ENCODE results near the gene IL10.

The IL10 gene

DNA sequence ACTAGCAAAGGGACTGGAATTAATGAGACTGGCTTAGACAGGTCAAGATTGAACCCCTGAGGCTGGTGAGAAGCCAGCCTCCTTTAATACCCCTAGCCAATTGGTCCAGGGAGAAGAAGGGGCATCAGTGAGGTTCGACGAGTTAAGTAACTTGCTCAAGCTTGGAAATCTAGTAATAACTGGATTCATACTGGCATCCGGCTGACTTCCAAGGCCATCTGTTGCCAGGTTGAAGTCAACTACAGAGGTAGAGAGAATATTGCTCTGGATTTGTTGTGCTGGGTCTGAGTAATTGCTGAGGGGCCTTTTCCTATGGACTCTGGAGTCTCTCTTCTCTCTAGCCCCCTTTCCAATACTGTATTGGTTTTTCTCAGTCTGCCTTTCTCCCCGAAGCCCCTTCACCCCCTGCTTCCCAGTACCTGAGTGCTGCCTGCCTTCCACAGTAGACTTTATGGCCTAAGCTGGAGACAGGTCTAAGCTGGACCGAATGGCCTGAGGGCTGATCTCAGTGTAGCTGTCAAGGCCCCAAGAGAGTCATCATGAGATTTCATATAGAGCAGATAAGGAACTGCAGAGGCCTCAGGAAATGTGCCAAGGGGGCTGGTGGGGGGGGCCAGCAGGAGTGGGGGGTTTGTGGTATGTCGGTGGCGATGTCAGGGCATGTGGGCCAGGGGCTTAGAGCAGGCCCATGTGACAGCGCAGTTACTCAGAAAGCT is 44.2 kb downstream of the IL10 start:
- H3K4me3 ChIP-seq: no peak overlapping the region
- TF ChIP-seq EZH2 (IDR thresholded peaks at IDR 0.05): no peak
- TF ChIP-seq POLR2AphosphoS5 (IDR thresholded peaks at IDR 0.05; ENCODE audit: borderline replicate concordance, low read depth, low read length): no peak
- no peak for TF ChIP-seq FOXP2 (optimal IDR thresholded peaks at IDR 0.05; ENCODE audit: control extremely low read depth, extremely low read length, insufficient read depth)

DNA sequence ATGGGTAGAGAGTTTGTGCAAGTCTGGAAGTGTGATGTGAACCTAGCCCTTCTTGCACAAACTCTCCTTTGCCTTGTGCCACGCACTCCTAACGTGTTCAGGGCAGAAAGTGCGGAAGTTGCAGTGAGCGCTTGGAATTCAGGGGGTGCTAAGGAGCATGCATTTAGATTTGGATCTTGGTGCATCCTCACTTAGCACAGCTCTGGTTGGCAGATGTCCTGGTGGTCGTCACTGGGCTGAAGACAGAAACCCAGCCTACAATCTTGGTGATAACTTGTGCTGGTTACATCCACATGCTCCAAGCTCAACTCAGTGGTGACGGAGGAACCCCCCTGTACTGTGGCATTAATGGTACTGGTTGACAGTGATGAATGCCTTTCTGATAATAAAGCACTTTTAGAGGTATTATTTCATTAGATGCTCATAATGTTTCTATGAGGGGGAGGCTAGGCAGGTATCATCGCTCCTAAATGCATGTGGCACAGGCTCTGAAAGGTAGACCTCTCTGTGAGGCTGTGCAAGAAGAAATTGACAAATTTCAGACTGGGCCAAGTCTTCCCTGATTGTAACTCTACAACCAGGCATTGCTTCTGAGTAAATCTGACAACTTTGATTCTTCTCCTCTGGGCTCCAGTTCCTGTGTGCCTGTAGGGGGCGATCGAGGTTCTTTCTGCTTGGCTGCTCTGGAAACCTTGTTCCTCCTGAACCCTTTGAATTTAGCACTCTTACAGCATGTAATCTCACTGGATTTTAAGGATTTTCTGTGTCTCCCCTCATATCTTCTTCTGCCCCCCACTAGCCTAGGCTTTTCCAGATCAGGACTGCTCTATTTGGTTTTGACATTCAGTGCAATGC is 47.0 kb downstream of the IL10 start:
- TF ChIP-seq EZH2 (IDR thresholded peaks at IDR 0.05) (no peak), POLR2AphosphoS5 (IDR thresholded peaks at IDR 0.05; ENCODE audit: borderline replicate concordance, low read depth, low read length) (no peak), FOXP2 (optimal IDR thresholded peaks at IDR 0.05; ENCODE audit: control extremely low read depth, extremely low read length, insufficient read depth) (no peak)
- no peak for DNase-seq (ENCODE audit: low read depth, low spot score)
- Histone ChIP-seq H3K9me3 (ENCODE audit: low read depth, low read length) (no peaks in the 10 kb centered on the region), H3K9ac (ENCODE audit: insufficient read length) (no peak overlapping the region), H3K36me3 (ENCODE audit: insufficient read depth, low read length) (no peaks in the 10 kb centered on the region), H3K4me3 (no peak overlapping the region), H3K27ac (no peak overlapping the region)

More for the DNA sequence above, 44.2 kb downstream of the IL10 start:
- Histone ChIP-seq H3K36me3 (ENCODE audit: insufficient read depth, low read length) (no peaks in the 10 kb centered on the region; the same call in 1 of the 2 replicates), H3K9me3 (ENCODE audit: low read depth, low read length) (no peaks in the 10 kb centered on the region), H3K9ac (ENCODE audit: insufficient read length) (no peak overlapping the region), H3K27ac (no peak overlapping the region)
- no peak for DNase-seq (ENCODE audit: low read depth, low spot score)

DNA sequence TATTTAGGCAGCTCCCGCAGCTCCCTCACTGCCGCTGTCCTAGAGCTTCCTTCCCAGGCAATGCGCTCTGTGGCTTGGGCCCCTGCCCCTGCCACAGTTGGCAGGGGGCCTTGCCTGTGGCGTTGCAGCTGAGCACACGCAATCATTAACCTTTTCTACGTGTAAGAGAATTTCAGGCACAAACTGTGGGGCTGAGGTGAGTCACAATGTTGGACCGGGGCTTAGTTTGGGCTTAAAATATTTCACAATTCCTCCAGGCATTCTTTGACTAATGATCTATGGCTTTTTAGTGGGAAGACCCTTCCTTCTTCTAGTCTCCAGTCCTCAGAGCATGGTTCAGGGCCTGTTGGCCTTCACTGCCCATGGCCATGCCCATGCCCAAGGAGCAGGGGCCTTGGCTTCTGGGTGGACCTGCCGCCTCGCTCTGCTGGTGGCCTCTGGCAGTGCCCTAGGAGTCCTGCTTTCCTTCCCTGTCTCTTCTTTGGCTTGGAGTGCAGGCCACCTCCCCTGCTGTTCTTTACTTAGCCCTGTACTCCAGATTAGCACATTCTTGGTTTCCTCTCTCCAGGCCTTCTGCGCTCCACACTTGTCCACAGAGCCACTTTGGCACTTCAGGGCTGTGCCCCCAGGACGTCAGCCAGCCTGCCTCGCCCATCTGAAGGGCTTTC is 48.4 kb downstream of the IL10 start:
- Histone ChIP-seq H3K27ac (no peak overlapping the region), H3K9ac (ENCODE audit: insufficient read length) (no peak overlapping the region), H3K36me3 (ENCODE audit: insufficient read depth, low read length) (no peaks in the 10 kb centered on the region), H3K4me3 (no peak overlapping the region), H3K9me3 (ENCODE audit: low read depth, low read length) (no peaks in the 10 kb centered on the region)
- DNase-seq (ENCODE audit: low read depth, low spot score): no peak
- TF ChIP-seq FOXP2 (optimal IDR thresholded peaks at IDR 0.05; ENCODE audit: control extremely low read depth, extremely low read length, insufficient read depth) (no peak), POLR2AphosphoS5 (IDR thresholded peaks at IDR 0.05; ENCODE audit: borderline replicate concordance, low read depth, low read length) (no peak), EZH2 (IDR thresholded peaks at IDR 0.05) (no peak)

DNA sequence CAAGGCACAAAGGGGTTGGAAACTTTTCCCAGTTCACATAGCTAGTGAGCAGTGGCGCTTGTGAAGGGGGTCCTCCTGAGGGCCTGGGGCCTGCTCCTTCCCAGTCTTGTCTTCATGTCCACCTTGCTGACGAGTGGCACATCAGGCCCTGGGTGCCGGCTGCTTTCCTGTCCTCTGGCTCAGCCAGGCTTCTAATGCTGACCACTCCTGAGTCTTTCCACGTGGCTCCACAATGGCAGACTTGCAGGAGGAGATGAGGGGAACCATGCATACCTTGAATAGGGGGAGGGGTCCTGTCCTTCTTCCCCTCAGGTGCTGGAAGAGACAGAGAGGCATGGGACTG is 48.9 kb downstream of the IL10 start:
- no peak for TF ChIP-seq POLR2AphosphoS5 (IDR thresholded peaks at IDR 0.05; ENCODE audit: borderline replicate concordance, low read depth, low read length)
- no peak for TF ChIP-seq EZH2 (IDR thresholded peaks at IDR 0.05)
- no peak for TF ChIP-seq FOXP2 (optimal IDR thresholded peaks at IDR 0.05; ENCODE audit: control extremely low read depth, extremely low read length, insufficient read depth)
- Histone ChIP-seq H3K9me3 (ENCODE audit: low read depth, low read length) (no peaks in the 10 kb centered on the region), H3K4me3 (no peak overlapping the region), H3K27ac (no peak overlapping the region), H3K9ac (ENCODE audit: insufficient read length) (no peak overlapping the region), H3K36me3 (ENCODE audit: insufficient read depth, low read length) (no peaks in the 10 kb centered on the region)
- no peak for DNase-seq (ENCODE audit: low read depth, low spot score)

DNA sequence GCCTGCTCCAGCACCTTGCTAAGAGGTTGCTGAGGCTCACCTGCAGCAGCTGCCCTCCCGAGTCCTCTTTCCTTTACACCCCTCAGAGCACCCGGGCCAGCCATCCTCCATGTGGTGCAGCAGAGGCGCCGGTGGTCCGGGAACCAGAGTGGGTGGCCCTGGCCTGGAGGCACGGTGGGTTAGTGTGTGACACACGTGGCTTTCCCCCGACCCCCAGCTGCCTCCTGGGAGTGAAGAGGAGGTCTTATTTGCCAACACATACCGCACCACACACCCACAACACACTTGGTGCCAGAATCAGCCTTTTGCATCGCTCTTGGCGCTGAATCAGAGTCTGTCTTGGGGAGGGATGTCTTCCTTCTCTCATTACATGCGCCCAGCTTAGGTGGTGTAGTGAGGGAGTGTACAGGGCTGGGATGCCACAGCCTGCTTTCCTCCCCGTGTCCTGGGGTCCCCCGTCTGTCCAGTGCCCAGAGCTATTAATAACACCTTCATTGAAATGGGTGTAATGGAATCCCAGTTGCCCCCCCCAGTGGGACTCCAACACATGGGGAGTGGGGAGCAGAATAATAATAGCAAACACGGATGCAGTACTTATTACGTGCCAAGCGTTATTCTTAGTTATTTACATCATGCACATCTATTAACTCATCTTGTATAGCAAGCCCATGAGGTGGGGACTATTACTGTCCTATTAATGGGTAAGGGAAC is 49.4 kb downstream of the IL10 start:
- DNase-seq (ENCODE audit: low read depth, low spot score): no peak
- Histone ChIP-seq H3K27ac (no peak overlapping the region), H3K9me3 (ENCODE audit: low read depth, low read length) (no peaks in the 10 kb centered on the region), H3K36me3 (ENCODE audit: insufficient read depth, low read length) (no peaks in the 10 kb centered on the region), H3K4me3 (no peak overlapping the region), H3K9ac (ENCODE audit: insufficient read length) (no peak overlapping the region)
- TF ChIP-seq EZH2 (IDR thresholded peaks at IDR 0.05) (no peak), POLR2AphosphoS5 (IDR thresholded peaks at IDR 0.05; ENCODE audit: borderline replicate concordance, low read depth, low read length) (no peak), FOXP2 (optimal IDR thresholded peaks at IDR 0.05; ENCODE audit: control extremely low read depth, extremely low read length, insufficient read depth) (no peak)

DNA sequence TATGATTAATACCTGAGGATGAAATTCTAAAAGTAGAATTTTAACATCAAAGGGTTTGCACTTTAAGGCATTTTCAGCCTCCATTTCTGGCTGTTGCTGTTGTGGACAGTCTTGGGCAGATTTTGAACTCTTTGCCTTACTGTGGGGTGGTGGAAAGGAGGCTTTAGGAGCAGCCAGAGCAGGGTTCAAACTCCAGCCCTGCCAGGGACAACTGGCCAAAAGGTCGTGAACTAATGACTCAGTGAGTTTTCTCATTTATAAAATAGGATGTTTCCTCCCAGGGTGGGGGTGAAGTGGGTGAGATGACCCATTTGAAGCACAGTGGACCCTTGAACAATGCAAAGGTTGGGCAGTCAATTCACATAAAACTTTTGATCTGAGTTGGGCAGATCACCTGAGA is 50.8 kb downstream of the IL10 start:
- no peak overlapping the region for H3K4me3 ChIP-seq
- H3K9ac ChIP-seq (ENCODE audit: insufficient read length): no peak overlapping the region
- DNase-seq (ENCODE audit: low read depth, low spot score): no peak
- no peak overlapping the region for H3K27ac ChIP-seq
- no peaks in the 10 kb centered on the region for H3K9me3 ChIP-seq (ENCODE audit: low read depth, low read length)
- no peaks in the 10 kb centered on the region for H3K36me3 ChIP-seq (ENCODE audit: insufficient read depth, low read length)
- TF ChIP-seq FOXP2 (optimal IDR thresholded peaks at IDR 0.05; ENCODE audit: control extremely low read depth, extremely low read length, insufficient read depth) (no peak), EZH2 (IDR thresholded peaks at IDR 0.05) (no peak), POLR2AphosphoS5 (IDR thresholded peaks at IDR 0.05; ENCODE audit: borderline replicate concordance, low read depth, low read length) (no peak)

DNA sequence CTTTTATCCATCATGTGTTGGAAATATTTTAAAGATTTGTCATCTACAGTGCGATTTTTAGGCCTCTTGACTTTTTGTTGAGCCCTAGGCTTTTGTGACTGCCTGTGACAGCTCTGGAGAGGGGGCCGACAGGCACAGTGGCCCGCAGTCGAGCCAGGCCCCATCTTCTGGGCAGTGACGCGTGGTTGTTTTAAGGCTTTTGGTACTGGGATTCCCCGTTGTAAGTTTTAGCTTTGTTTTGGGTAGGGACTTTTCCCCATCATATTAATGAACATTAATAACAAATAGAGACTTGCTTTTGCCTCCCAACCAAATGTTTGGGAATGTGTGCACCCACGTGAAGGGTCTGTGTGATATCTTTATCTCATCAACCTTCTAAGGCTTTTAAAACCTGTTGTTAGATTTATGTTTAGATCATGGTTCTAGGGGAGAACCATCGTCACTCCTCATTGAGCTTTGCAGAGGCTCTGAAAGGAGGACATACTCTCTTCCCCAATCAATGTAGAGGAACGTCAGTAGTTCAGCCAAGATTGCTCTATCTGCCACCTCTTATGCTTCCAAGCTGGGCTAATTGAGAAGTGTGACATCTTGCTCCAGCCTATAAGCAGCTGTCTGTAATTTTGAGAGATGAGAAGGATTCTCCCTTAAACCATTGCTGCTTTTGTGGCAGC is 53.0 kb downstream of the IL10 start:
- Histone ChIP-seq H3K36me3 (ENCODE audit: insufficient read depth, low read length) (no peaks in the 10 kb centered on the region), H3K9ac (ENCODE audit: insufficient read length) (no peak overlapping the region)

More for the DNA sequence above, 53.0 kb downstream of the IL10 start:
- DNase-seq (ENCODE audit: low read depth, low spot score): no peak
- Histone ChIP-seq H3K4me3 (no peak overlapping the region), H3K27ac (no peak overlapping the region), H3K9me3 (ENCODE audit: low read depth, low read length) (no peaks in the 10 kb centered on the region)
- TF ChIP-seq EZH2 (IDR thresholded peaks at IDR 0.05) (no peak), FOXP2 (optimal IDR thresholded peaks at IDR 0.05; ENCODE audit: control extremely low read depth, extremely low read length, insufficient read depth) (no peak), POLR2AphosphoS5 (IDR thresholded peaks at IDR 0.05; ENCODE audit: borderline replicate concordance, low read depth, low read length) (no peak)
